SIG-M5 treated with dmso at 0.1 percent for 504 hours (cell line): ENCODE measurements around the gene CACNA1B.

Experiments used
- DNase-seq: peaks from one replicate; lab custom pipeline; 2025; ENCODE audit not compliant: unreplicated experiment; lab: John Stamatoyannopoulos, UW

CACNA1B gene

GRCh38 chr9:138050472-138051330 lies 173.1 kb downstream of the CACNA1B start:
- no peak for DNase-seq

DNA sequence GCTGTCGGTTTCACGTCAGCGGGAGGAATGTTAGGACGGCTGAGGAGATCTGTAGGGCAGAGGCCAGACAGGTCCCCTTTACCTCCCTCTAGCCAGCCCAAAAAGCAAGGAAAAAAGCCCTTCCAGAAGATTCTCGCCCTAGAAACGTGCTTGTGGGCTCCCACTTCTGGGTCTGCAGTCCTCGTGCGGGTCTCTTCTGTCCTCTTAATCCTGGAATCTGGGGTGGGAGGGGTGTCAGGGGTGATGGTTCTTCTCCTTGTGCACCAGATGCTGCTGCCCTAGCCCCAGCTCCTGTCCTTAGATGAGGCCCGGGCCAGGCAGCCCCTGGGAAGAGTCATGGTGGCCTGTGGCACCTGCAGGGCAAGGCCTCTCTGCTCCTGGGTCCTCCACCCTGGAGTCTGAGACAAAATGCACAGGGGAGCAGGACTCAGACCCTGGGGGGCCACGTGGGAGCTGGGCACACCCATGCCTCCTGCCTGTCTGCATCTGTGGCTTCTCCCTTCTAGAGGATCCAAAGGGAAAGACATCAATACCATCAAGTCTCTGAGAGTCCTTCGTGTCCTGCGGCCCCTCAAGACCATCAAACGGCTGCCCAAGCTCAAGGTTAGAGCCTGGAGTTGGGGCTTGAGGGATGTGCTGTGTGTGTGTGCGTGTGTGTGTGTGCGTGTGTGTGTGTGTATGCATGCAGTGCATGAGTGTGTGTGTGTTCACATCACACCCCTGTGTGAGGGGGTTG lies 174.2 kb downstream of the CACNA1B start:
- no peak for DNase-seq

- DNase-seq: no peak
Measured at GRCh38 chr9:138052322-138052615, 174.7 kb downstream of the CACNA1B start.

DNA sequence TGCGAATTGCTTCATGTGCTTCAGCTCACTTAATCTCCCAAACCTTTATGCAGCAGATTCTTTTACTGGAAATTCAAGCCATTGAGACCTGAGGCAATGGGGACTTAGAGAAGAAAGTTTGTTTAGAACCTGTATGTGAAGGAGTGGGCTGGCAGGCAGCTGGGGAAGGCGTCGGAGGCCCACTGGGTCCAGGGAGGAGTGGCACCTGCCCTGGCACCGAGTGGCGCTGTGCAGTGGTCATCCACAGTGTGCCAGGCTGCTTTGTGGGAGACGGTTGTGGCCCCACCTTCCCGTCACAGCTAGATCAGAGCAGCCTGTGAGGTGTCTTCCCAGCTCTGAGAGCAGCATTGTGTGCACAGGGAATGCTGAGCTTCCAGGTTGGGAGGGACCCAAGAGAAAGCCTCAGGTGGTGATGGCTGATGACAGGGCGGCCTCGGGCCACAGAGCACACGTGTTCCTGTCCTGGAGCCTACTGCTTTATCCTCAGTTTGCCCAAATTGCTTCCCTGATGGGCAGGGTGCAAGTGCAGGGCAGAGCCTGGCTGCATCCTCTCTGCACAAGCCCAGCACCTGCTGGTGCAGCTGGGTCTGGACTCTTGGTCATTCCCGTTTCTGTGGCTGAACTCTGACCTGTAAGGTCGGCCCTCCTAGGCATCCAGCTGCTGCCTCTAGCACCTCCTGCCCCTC lies 175.2 kb downstream of the CACNA1B start:
- no peak for DNase-seq

DNA sequence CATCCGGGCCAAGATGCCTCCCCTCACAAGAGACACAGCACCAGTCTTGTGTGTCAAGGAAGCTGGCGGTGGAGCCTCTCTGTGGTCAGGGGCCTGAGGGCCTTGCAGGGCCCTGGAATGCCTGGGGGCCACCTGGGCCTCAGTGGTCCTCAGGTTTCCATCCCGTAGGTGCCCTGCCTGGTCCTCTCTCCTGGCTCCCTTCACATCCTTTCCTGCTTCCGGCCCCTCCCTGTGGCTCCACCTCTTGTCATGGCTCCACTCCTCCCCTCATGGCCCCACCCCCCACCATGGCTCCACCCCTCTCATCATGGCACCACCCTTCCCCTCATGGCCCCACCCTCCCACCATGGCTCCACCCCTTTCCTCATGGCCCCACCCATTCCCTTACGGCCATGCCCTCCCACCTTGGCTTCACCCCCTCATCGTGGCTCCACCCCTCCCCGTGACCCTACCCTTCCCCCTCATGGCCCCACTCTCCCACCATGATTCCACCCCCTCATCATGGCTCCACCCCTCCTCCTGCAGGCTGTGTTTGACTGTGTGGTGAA lies 175.8 kb downstream of the CACNA1B start:
- no peak for DNase-seq

GRCh38 chr9:138053996-138054752 lies 176.6 kb downstream of the CACNA1B start:
- DNase-seq: no peak

DNA sequence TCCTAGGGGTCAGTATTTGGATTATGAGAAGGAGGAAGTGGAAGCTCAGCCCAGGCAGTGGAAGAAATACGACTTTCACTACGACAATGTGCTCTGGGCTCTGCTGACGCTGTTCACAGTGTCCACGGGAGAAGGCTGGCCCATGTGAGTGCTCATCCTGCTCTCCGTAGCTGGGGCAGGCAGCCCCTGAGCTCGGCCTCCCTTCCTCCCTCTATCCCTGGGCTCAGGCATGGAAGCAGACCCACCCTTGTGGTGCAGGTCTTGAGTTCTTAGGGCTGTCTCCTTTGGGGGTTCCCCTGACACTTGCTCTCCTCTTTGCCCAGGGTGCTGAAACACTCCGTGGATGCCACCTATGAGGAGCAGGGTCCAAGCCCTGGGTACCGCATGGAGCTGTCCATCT lies 180.1 kb downstream of the CACNA1B start:
- DNase-seq: no peak

GRCh38 chr9:138058181-138058580 lies 180.6 kb downstream of the CACNA1B start:
- DNase-seq: no peak

GRCh38 chr9:138059196-138059595 lies 181.6 kb downstream of the CACNA1B start:
- DNase-seq: no peak

DNA sequence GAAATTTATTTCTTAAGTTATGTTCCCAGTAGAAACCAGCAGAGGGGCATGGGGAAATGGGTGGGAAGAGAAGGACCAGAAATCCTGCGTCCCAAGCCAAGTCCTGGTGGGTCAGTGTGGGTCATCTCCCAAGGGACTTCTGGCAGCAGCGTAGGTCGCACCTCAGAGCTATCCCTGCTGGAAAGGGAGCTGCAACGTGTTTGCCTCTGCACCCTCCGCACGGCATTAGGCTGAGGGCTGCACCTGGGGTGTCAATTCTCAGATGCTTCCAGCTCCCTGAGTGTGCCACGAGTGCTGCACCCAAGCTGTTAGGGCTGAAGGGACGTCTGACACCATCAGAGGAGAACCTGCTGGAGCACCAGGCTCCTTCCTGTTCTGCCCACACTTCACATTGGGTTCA lies 182.8 kb downstream of the CACNA1B start:
- DNase-seq: no peak

GRCh38 chr9:138060881-138061280 lies 183.3 kb downstream of the CACNA1B start:
- DNase-seq: no peak

- DNase-seq: no peak
Measured at GRCh38 chr9:138061631-138062030, 184.0 kb downstream of the CACNA1B start.

DNA sequence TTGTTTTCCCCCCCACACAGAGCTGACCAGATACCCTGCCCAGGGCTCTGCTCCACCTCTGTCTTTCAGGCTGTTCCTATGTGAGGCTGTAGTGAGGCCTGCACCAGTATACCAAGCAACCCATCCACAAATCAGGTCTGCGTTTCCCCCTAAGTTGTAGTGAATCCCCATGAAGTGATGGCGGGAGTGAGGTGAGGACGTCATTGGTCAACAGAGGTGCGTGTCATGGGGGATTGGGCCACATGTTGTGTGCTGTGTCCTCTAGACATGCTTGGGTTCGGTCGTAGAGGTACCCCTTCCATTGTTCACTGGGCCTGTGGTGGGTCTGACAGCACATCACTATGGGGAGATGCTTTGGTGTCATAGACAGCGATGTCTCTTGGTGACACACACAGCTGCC lies 184.6 kb downstream of the CACNA1B start:
- no peak for DNase-seq

GRCh38 chr9:138063033-138063432 lies 185.5 kb downstream of the CACNA1B start:
- DNase-seq: no peak

DNA sequence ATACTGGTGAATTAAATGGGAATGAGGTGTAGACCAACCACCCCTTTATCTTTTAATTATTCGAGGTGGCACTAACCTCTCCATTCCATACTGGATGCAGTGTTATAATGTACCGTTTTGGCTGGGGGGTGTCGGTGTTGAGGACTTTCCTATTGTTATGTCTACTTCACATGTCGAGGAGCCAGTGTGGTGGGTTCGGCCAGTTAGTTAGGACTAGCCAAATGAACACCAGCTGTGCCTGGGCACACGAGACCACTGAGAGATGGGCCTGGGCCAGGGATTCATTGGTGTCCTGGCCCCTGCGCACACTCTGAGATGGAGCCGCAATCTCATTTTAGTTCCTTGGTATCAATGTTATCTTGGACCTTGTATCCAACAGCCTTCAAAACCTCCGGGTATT lies 186.2 kb downstream of the CACNA1B start:
- no peak for DNase-seq

DNA sequence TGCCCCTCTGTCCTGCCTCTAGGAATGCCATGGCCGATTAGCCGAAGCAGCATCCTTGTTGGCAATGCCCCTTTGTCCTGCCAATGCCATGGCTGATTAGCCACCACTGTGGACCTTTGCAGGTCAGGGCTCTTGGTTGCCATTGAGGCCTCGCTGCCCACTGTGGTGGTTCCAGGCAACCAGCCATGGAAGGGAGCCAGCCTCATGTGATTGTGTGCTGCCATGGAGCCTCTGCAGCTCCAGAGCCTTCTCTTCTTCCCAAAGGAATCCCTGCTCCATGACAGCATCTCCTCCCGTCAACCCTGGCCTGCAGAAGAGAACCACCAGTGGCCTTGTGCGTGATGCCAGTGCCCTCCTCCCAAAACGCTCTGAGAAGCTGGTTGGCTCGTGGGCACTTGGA lies 187.0 kb downstream of the CACNA1B start:
- DNase-seq: no peak

DNA sequence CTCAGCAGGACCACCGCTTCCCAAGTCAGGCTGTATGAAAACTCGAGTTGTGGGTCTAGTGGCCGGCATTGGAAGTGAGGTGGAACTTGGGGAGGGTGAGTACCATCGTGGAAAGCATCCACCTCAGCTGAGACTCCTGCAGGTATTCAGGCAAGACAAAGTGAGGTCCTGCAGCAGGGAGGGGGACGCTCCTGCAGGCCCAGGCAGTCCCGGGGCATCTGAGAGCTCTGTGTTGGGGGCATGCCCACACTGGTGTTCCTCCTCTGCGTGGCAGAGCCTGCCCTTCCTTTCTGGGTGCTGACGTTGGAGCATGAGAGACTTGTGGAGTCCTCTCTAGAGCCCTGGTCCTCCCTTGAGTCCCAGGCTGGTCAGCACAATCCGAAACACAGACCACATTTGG lies 187.7 kb downstream of the CACNA1B start:
- DNase-seq: no peak

DNA sequence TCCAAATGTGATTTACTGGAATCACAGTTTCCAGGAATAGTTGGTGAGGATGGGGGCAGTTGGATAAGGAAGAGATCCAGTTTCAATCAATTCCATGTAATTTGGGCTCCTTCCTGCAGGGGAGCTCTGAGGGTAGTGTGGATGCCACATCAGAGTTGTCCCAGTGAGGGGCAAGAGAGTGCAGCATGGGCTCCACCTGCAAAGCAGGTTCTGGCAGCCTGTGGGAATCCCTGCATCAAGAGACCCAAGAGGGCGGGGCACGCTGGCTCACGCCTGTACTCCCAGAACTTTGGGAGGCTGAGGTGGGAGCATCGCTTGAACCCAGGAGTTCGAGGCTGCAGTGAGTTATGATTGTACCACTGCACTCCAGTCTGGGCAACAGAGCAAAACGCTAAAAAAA lies 188.5 kb downstream of the CACNA1B start:
- DNase-seq: no peak

- DNase-seq: no peak
Measured at GRCh38 chr9:138067613-138068367, 190.2 kb downstream of the CACNA1B start.

DNA sequence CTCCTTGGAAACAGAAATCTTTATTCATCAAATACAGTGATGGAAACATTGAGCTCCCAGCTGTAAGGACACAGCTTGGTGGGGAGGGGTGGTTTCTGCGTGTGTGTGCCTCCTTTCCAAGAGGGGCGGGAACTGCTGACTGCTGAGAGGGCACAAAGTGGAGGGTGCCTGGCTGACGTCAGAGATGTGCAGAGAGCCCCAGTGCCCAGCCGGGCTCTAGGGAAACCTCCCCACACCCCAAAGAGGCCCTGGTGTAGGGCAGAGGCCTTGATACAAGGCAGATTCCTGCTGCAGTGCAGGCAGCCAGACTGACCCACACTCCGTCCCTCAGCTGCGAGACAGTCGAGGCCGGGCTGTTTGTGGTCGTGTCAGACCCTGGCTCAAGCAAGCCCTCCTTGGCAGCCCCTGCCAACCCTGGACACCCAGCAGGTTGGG lies 191.0 kb downstream of the CACNA1B start:
- no peak for DNase-seq
